ENCODE results near the gene MCF2L2. TPM values are rescaled to one million over a fixed set of nuclear protein-coding genes. Genes with fewer than 3 reads are reported as not detected.
"Not testable (repeated sequence)": the region's sequence is repeated elsewhere in the genome, so short reads cannot be mapped to it uniquely, and the experiment has no call there.

MCF2L2 gene
- total RNA-seq, 1 donor from 2014 or later, result 0.89 TPM

GRCh38 chr3:183230826-183231225 lies 197.6 kb downstream of the MCF2L2 start:
- no peak for DNase-seq

DNA sequence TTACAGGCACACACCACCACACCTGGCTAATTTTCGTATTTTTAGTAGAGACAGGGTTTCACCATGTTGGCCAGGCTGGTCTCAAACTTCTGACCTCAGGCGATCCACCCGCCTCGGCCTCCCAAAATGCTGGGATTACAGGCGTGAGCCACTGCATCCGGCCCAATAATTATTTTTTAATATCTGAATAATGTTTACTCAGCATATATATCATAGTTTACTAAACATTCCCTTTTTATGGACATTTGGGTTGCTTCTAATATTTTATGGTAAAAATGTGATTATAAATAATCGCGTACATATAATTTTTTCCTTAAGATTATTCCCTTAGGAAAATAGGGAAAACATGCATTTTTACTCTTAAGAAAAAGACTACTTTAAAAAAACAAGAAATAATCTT lies 198.2 kb downstream of the MCF2L2 start:
- not testable (repeated sequence) for DNase-seq

DNA sequence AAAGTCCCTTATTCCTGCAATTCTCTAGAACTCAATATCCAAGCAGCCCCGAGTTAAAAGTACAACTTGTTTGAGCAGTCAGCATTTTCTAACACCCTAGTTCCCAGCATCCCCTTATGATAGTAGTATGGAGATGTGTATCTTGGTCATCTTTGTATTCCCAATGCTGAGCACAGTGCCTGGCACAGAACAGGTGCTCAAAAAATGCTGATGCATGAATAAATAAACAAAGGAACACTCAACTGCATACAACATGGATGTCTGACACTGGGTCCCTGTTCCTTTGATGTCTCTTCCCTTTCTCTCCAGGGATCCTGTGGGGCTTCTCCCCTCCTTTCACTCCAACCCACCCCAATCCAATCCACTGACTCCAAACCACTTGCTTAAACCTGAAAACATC lies 199.2 kb downstream of the MCF2L2 start:
- DNase-seq, result no peak

GRCh38 chr3:183227586-183227985 lies 200.8 kb downstream of the MCF2L2 start:
- no peak for DNase-seq

DNA sequence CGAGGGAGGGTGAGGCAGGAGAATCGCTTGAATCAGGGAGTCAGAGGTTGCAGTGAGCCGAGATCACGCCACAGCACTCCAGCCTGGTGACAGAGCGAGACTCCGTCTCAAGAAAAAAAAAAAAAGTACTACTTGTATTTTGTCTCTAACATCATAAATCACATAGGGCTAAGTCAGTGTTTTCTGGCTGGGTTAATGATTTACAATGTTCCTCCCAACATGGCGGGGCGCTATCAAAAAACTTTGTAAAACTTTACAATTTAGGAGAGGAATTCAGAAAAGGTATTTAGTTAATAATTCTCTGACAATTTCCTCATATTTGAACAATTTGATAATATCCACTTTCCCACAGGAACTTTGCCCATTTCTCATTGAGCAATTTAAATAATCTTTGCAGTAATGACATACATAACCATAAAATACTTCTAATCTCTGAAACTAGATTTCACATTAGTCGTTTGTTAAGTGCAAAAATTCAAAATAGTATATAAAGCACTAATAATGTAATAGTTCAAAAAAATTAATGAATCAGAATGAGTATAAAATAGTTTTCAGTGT lies 202.0 kb downstream of the MCF2L2 start:
- no peak for DNase-seq

DNA sequence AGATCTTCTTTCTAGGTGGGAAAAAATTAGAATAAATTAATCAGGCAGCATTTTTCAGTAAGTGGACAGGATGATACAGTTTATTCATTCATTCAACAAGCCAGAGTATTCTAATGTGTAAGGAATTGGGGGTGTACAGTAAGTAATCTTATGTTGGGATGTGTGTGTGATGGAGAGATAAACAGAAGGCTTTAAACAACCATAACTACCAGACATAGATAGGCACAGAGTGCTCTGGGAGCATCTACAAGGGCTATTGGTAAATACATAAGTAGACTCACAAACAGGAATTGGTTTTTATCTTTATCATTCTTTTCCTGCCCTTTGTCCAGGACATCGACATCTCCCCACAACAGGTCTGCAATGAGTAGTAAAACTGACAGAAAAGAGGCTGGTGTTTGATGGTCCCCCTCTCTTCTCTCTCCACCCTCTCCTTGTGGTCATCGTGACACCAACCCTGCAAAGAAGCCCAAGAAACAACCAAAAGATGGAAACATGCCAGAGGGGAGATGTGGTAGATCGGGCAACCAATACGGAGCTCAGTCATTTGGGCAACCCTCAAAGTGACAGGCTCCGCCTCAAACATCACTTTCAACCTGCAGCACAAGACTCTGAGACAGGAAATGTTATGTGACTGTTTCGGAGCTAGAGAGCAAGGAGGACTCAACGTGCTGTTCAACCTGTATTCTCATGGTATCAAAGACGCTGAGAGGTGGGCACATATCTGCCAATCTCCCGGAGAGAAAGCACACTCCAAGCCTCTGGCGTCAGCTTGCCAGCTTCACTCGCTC lies 204.0 kb downstream of the MCF2L2 start:
- DNase-seq, result no peak

GRCh38 chr3:183222631-183223235 lies 205.7 kb downstream of the MCF2L2 start:
- no peak for DNase-seq

GRCh38 chr3:183220828-183221227 lies 207.6 kb downstream of the MCF2L2 start:
- peak; percentile 1 for DNase-seq

GRCh38 chr3:183218826-183219225 lies 209.6 kb downstream of the MCF2L2 start:
- DNase-seq, result no peak

- no peak for DNase-seq
Measured at GRCh38 chr3:183217548-183218332, 210.7 kb downstream of the MCF2L2 start.

DNA sequence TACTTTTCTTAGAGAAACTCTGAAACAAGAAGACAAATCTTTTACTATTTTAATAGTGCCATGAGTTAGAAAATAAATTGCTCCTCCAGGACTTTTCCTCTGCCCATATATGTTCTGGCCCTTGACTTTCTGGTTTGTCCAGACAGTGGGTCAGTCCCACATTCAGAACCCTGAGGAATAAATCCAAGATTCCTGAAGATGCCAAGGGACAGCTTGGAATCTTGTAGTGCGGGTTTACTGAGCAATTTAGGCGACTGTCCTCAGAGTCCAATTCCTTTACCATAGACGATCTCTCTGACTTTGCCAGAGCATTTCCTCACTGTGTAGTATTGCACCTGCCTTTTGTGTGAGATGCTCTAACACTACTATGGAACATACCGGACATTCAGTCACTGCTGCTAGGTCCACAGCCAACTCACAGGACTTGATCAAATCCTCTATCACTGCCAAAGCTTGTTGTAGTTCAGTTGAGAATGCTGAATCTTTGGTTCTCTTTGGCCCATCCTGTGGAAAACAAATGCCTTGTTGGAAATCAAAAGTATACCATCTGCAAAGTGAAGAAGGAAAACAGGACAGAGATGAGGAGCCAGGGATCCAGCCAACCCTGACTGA lies 212.7 kb downstream of the MCF2L2 start:
- DNase-seq, result no peak

DNA sequence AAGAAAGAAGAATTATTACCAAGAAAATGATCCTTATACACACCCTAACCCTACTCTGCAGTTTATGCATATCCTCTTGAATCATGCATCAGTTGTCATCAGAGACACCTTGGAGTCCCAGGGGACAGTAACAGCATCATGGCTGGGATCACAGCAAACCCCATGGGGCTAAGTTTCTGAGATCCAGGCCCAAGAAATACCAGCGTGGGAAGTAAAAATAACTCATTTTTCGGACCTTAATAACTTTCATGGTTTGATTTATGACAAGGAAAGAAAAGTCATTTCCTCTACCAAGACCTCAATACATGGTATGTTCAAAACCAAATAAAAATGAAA lies 214.2 kb downstream of the MCF2L2 start:
- DNase-seq, result no peak

DNA sequence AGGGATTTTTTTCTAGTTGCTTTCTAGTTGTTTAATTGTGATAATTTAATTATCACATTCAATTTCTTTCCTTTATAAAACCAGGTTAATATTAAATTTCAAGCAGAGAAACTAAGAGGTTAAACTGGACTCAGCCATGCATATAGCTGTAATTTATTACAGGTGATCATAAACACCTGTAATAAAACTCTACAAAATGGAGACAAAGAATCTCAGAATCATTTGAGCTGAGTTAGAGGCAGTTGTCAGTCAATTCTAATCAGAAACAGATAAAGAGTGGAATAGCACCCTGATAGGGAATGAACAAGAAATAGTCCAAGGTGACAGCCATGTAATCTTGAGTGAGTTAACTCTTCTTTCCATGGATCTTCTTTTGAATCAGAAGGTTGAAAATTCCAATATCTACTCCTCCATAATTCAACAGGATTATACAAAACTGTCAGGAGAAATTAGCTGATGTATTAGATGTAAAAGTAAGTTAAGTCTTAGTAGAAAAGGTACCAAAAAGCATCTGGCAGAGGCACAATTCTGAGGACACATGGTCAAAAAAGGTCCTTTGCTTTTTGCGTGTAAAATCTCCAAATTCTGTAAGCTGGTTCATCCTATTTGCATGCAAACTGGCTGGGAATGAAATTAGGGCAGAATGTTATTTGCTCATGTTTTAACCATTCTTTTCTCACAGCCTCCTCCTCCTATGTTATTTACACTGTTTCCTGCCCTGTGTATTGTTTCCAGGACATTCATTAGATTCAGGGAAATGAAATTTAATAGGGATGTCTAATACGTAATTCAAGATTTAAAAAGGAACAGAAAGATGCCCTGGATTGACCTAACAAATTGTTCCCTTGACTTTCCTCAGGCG lies 214.8 kb downstream of the MCF2L2 start:
- DNase-seq, result no peak

- peak; percentile 11 for DNase-seq
Measured at GRCh38 chr3:183212565-183212964, 215.9 kb downstream of the MCF2L2 start.

DNA sequence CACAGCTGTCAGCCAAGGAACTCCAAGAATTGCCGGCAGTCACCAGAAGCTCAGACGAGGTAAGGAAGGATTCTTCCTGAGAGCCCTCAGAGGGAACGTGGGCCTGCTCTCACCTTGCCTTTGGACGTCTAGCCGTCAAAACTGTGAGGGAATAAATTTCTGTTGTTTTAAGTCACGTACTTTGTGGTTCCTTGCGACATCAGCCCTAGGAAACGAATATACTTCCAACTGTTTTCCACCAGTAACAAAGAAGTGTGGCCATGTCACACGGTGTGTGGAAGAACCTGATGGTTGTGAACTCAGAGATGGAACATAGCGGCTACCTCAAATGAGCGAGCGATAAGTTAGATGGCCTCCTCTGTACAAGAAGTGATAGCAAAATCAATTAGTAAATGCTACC lies 216.3 kb downstream of the MCF2L2 start:
- DNase-seq, result no peak

DNA sequence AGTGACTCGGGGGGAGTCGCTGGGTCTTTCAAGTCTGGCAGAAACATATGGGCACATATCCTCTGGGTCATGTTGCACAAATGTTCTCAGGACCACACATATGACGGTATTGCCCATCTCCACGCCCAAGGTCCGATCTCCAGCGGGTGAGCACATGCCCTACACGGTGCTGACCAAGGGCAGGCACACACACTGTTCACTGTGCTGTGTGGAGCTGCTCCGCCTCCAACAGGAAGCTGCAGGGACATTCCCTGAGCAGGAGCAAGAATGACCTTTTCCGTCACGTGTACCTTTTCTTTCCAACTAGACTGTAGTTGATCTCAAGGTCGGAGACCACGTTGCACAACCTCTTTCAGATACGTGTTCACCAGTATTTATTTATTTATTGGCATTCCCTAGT lies 217.1 kb downstream of the MCF2L2 start:
- DNase-seq, result peak; percentile 9

DNA sequence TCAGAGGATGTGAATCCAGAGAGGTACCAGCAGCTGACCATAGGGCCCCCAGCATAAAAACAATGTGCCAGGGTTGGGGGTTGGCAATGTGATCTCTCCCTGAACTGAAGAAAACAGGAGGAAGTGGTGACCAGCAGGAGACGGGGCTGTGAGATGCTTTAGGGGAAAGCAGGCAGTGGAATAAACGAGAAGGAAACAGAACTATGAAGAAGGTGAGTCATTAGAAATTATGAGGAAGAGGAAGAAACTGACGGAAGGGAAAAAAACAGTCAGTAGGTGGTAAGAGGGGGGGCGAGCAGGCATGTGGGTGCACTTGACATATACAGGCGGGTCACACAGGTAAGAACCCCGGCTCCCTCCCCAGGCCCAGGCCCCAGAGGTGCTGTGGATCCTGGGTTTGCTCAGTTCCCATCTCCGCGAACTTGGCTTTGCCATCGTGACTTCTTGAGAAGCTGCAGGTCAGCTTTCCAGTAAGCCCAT lies 217.5 kb downstream of the MCF2L2 start:
- DNase-seq, result no peak

DNA sequence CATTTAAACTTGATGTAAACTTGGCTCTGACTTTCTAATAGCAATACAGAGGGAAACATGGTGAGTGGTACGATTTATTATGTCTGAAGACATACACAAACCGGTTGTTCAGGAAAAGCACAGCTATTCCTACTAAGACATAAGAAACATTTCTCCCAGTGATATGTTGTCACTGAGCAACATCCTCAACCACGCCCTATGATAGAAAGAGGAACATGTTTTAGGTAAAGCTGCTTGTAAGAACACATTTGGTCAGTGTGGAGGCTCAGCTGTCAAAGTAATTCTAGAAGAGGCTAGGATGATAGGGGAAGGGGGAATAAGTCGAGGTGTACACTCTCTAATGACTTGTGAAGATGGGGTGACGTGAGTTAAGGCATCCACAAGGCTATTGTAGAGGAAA lies 218.1 kb downstream of the MCF2L2 start:
- no peak for DNase-seq

GRCh38 chr3:183208800-183209199 lies 219.6 kb downstream of the MCF2L2 start:
- no peak for DNase-seq

DNA sequence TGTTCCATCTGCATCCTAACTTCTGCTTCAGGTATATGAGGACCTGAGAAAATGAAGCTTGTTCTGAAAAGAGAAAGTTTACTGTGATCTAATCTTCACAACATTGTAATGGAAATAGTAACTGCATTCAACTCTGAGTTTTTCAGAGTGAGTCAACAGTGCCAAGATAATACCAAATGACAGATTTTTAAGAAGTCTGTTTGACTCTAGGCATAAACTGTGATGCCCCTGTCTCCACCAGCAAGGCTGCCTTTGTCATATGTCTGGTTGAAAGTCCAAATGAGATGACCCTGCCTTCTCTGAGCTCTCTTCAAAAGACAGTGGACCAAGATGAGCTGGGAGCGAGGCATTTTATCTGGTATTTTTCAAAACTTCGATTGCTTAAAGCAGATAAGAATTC lies 220.2 kb downstream of the MCF2L2 start:
- DNase-seq, result no peak

DNA sequence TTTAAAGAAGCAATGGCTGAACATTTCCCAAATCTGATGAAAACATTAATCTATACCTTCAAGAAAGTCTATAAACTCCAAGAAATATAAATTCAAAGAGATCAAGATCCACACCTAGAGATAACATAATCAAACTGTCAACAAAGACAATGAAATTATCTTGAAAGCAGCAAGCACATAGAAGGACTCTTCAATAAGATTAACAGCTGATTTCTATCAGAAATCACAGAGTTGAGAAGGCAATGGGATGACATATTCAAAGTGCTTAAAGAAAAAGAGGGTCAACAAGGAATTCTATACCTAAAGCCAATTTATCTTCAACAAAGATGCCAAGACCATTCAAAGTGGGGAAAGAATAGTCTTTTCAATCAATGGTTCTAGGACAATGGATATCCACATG lies 224.7 kb downstream of the MCF2L2 start:
- no peak for DNase-seq

Measured in skin of body (tissue), 2 donors.